Prostate gland (tissue), 2 donors: ENCODE measurements around the gene TMEM87A.

ENCODE experiments used
- CTCF ChIP-seq, 4 experiments: fragments of 200-600 bp in 2 of 4; fragments of 450-650 bp in 2 of 4; sonication (generic) in 2 of 4; IDR thresholded peaks; 1 replicate in 3 of 4; 2 replicates in 1 of 4; pipeline ENCODE4 v1.5.1; 2016 to 2019; ENCODE audit warnings: antibody characterized with exemption in 4 of 4, mild to moderate bottlenecking in 2 of 4, moderate library complexity in 2 of 4
- POLR2A ChIP-seq: fragments of 450-650 bp; IDR thresholded peaks from one replicate; pipeline ENCODE4 v1.6.1; 2016; ENCODE audit warnings: antibody characterized with exemption, mild to moderate bottlenecking
- POLR2AphosphoS5 ChIP-seq: sonication (generic); formaldehyde crosslinking; IDR thresholded peaks from one replicate; pipeline ENCODE4 v1.6.1; 2017; ENCODE audit warnings: antibody characterized with exemption

- no peak for TF ChIP-seq CTCF (IDR thresholded peaks at IDR 0.05)
- TF ChIP-seq POLR2AphosphoS5, result no peak
- TF ChIP-seq POLR2A, result no peak
Observed at GRCh38 chr15:42319206-42319605, 46.0 kb upstream of the TMEM87A start.
